G401 (cell line): ENCODE results near the gene PLGRKT. TPM values are rescaled to one million over a fixed set of nuclear protein-coding genes. Genes with fewer than 3 reads are reported as not detected.
"Not testable (repeated sequence)": the region's sequence is repeated elsewhere in the genome, so short reads cannot be mapped to it uniquely, and the experiment has no call there.

Experiments
- DNase-seq: peaks from one replicate; pipeline ENCODE4 v3.0.0-alpha.2; 2015; ENCODE audit warnings: low spot score
- in situ Hi-C: cut with HindIII; loops from 2 replicates; pipeline ENCODE4 v1.10.0; 2016; ENCODE audit warnings: low sequenced_read_pairs, mixed read lengths
- total RNA-seq: library from RNA; depleted of rRNA; stranded (reverse); fragments of >200 nt; shearing (Covaris generic); gene quantifications from 2 replicates; pipeline ENCODE4 v1.2.3, GENCODE V29; 2014

PLGRKT gene
- total RNA-seq, 1 experiment from 2014 or later, result 102 TPM

GRCh38 chr9:5455181-5455580 lies 17.5 kb upstream of the PLGRKT start:
- no peak for DNase-seq
- in situ Hi-C loops, result no loop called here

- peak; percentile 83 for DNase-seq
- in situ Hi-C loops, result no loop called here
These were observed 15.9 kb upstream of the PLGRKT start for GRCh38 chr9:5453673-5454072.

- in situ Hi-C loops, result no loop called here
These were observed 15.3 kb upstream of the PLGRKT start for GRCh38 chr9:5453004-5453403.

GRCh38 chr9:5452286-5452609 lies 14.5 kb upstream of the PLGRKT start:
- DNase-seq, result no peak
- in situ Hi-C loops, result no loop called here

More at GRCh38 chr9:5453004-5453403, 15.3 kb upstream of the PLGRKT start:
- no peak for DNase-seq

- in situ Hi-C loops, result no loop called here
- peak; percentile 67 for DNase-seq
These were observed 12.8 kb upstream of the PLGRKT start, which contains the start of gene CD274 for GRCh38 chr9:5450359-5451091. TSS of gene CD274 (plus strand) at chr9:5450542. CDS start at chr9:5456114, 5,572 bp downstream.

- DNase-seq, result no peak
- in situ Hi-C loops, result no loop called here
These were observed 12.0 kb upstream of the PLGRKT start for GRCh38 chr9:5449521-5450358.

- DNase-seq, result no peak
- in situ Hi-C loops, result no loop called here
These were observed 11.0 kb upstream of the PLGRKT start for GRCh38 chr9:5448461-5449435.

- in situ Hi-C loops, result no loop called here
- no peak for DNase-seq
These were observed 10.3 kb upstream of the PLGRKT start for GRCh38 chr9:5448016-5448415.

GRCh38 chr9:5447337-5447736 lies 9.6 kb upstream of the PLGRKT start:
- no peak for DNase-seq
- in situ Hi-C loops, result no loop called here

GRCh38 chr9:5446451-5447236 lies 8.9 kb upstream of the PLGRKT start:
- no peak for DNase-seq
- in situ Hi-C loops, result no loop called here

- in situ Hi-C loops, result no loop called here
These were observed 8.2 kb upstream of the PLGRKT start for GRCh38 chr9:5445886-5446285.

GRCh38 chr9:5445096-5445495 lies 7.4 kb upstream of the PLGRKT start:
- in situ Hi-C loops, DNase-seq: not testable (repeated sequence)

More at GRCh38 chr9:5445886-5446285, 8.2 kb upstream of the PLGRKT start:
- no peak for DNase-seq

- no peak for DNase-seq
- in situ Hi-C loops, result no loop called here
These were observed 6.1 kb upstream of the PLGRKT start for GRCh38 chr9:5443850-5444249.

GRCh38 chr9:5442400-5443011 lies 4.8 kb upstream of the PLGRKT start:
- in situ Hi-C loops, result no loop called here
- DNase-seq, result peak; percentile 59

- in situ Hi-C loops, result no loop called here
- DNase-seq, result no peak
These were observed 3.3 kb upstream of the PLGRKT start for GRCh38 chr9:5441043-5441442.

GRCh38 chr9:5440426-5440825 lies 2.7 kb upstream of the PLGRKT start:
- no peak for DNase-seq
- in situ Hi-C loops, result no loop called here

GRCh38 chr9:5438301-5439162 lies 807 bp upstream of the PLGRKT start:
- no peak for DNase-seq
- in situ Hi-C loops, result no loop called here
